Pancreas (tissue), 10 donors: ENCODE data around the gene ANKRD39. TPM values are rescaled to one million over a fixed set of nuclear protein-coding genes. Genes with fewer than 3 reads are reported as not detected.
A peak's percentile ranks its signal among the peaks of the same experiment; 100 is the strongest.
"Not testable (repeated sequence)": the region's sequence is repeated elsewhere in the genome, so short reads cannot be mapped to it uniquely, and the experiment has no call there.

ENCODE experiments used
- ATAC-seq, 4 donors: fragments of 200-7000 bp; cut with Tn5 transposase; one replicate each; pipeline versions ENCODE4 v1.8.0 to v1.9.1; 2020; ENCODE audit warnings: mild to moderate bottlenecking in 4 of 4, moderate library complexity in 4 of 4
- DNase-seq, 6 donors: peaks; one replicate each; pipeline ENCODE4 v3.0.0-alpha.2; 2020
- FAIRE-seq: peaks from 2 replicates; lab custom pipeline; 2012; peaks lifted over from hg19 to GRCh38; lab: Jason Lieb, UNC
- H3K27ac ChIP-seq, 4 donors: fragments of 200-600 bp; sonication (generic); 1 replicate in 3 of 4; 2 replicates in 1 of 4; pipeline versions ENCODE4 v1.5.0 to v1.8.0; 2020
- H3K27me3 ChIP-seq, 4 donors: fragments of 200-600 bp; one replicate each; pipeline ENCODE4 v1.8.0; 2021
- H3K36me3 ChIP-seq, 3 donors: fragments of 200-600 bp; sonication (generic) in 1 of 3; one replicate each; pipeline versions ENCODE4 v1.5.0 to v1.8.0; 2020 to 2021
- H3K4me1 ChIP-seq, 3 donors: fragments of 200-600 bp; one replicate each; pipeline ENCODE4 v1.8.0; 2021
- H3K4me3 ChIP-seq, 4 donors: fragments of 200-600 bp; sonication (generic) in 2 of 4; one replicate each; pipeline versions ENCODE4 v1.5.0 to v1.8.0; 2020 to 2021
- H3K9me3 ChIP-seq, 4 donors: fragments of 200-600 bp; one replicate each; pipeline ENCODE4 v1.8.0; 2021
- CTCF ChIP-seq, 4 donors: fragments of 200-600 bp; sonication (generic) in 3 of 4; IDR thresholded peaks; one replicate each; pipeline versions ENCODE4 v1.5.0 to v1.8.0; 2021; ENCODE audit warnings: antibody characterized with exemption in 4 of 4
- WGBS, 2 donors: extraction: QIAGEN DNeasy Blood & Tissue Kit; methylation state at CpG; one replicate each; pipeline ENCODE4 v1.1.7; 2013; 5-methylcytosine and 5-hydroxymethylcytosine counted together
- intact Hi-C, 3 donors: fragments of 100-400 bp; cut with DNase I; formaldehyde crosslinking; loops; one replicate each; pipeline versions ENCODE4 v1.11.1 to v1.14.2; 2022
- polyA plus RNA-seq, 2 donors: library from polyadenylated mRNA; stranded (reverse); fragments of 200-250 nt; gene quantifications; one replicate each; pipeline ENCODE4 v1.2.3, GENCODE V29; 2013
- total RNA-seq, 6 donors: library from RNA; stranded (reverse); fragmentation: NEBNext Ultra II Directional in 4 of 6; extraction: Animal tissue kit (Norgen Biotek cat#: 25700) in 4 of 6; gene quantifications; one replicate each; pipeline versions ENCODE4 v1.2.1 to v1.2.4, GENCODE V29; 2021 to 2023
- donor health status: healthy with polysubstance abuse.
- donor health status: DM: no; HTN: no; CAD: no; lungs with moderate emphysema.
- donor health status: DM: no; HTN: no; CAD: no.
- donor health status: control.
- donor health status: control.
- donor health status: Bipolar disorder and iron deficiency.
- donor health status: DM: yes; HTN: yes; CAD: no.
- donor health status: DM: no; HTN: no; CAD: no.
- donor health status: DM: no; HTN: no; CAD: no.
- donor health status: DM: yes; HTN: yes; CAD: no.

Gene ANKRD39
- total and polyA plus RNA-seq, 8 donors: 4.7 to 14.9 (median 6.4) TPM

GRCh38 chr2:96891591-96892333 lies 33.9 kb upstream of the ANKRD39 start:
- 69 to 77% methylated on average over 11 of the region's 11 CpGs for WGBS, 2 donors
- H3K4me1 ChIP-seq: peaks cover 0 to 8% (median 6%) of the 10 kb centered on the region in 3 donors
- H3K27me3 ChIP-seq: no peaks in the 10 kb centered on the region

GRCh38 chr2:96890726-96891385 lies 33.0 kb upstream of the ANKRD39 start:
- Histone ChIP-seq H3K4me3 (no peak overlapping the region), H3K9me3 (no peaks in the 10 kb centered on the region), H3K27me3 (no peaks in the 10 kb centered on the region), H3K36me3 (no peaks in the 10 kb centered on the region), H3K4me1 (peaks cover 0 to 8% (median 6%) of the 10 kb centered on the region in 3 donors), H3K27ac (no peak overlapping the region)
- no peak for DNase-seq
- ATAC-seq: no peak
- no peak for TF ChIP-seq CTCF (IDR thresholded peaks at IDR 0.05)
- intact Hi-C loops: no loop called here
- WGBS, 2 donors: 70 to 75% methylated on average over 6 of the region's 6 CpGs
- FAIRE-seq: no peak

More at GRCh38 chr2:96891591-96892333, 33.9 kb upstream of the ANKRD39 start:
- H3K27ac ChIP-seq: no peak overlapping the region
- FAIRE-seq (no peak), DNase-seq (no peak), ATAC-seq (peak in 1 of 4 donors; percentile 12)
- H3K9me3 ChIP-seq: no peaks in the 10 kb centered on the region
- no peak for TF ChIP-seq CTCF (IDR thresholded peaks at IDR 0.05)
- intact Hi-C loops: no loop called here
- no peaks in the 10 kb centered on the region for H3K36me3 ChIP-seq
- no peak overlapping the region for H3K4me3 ChIP-seq

GRCh38 chr2:96890252-96890651 lies 32.4 kb upstream of the ANKRD39 start:
- H3K36me3 ChIP-seq: no peaks in the 10 kb centered on the region
- FAIRE-seq (no peak), ATAC-seq (no peak), DNase-seq (no peak)
- 87 to 91% methylated on average over 7 of the region's 7 CpGs for WGBS, 2 donors
- no peak overlapping the region for H3K27ac ChIP-seq
- TF ChIP-seq CTCF (IDR thresholded peaks at IDR 0.05): no peak
- no peak overlapping the region for H3K4me3 ChIP-seq
- intact Hi-C loops: no loop called here
- H3K4me1 ChIP-seq: peaks cover 0 to 8% (median 6%) of the 10 kb centered on the region in 3 donors
- no peaks in the 10 kb centered on the region for H3K9me3 ChIP-seq
- H3K27me3 ChIP-seq: no peaks in the 10 kb centered on the region

GRCh38 chr2:96889502-96889901 lies 31.7 kb upstream of the ANKRD39 start:
- FAIRE-seq, H3K27me3 ChIP-seq, H3K36me3 ChIP-seq, H3K9me3 ChIP-seq, DNase-seq, H3K4me1 ChIP-seq, H3K4me3 ChIP-seq, intact Hi-C loops, ATAC-seq, H3K27ac ChIP-seq: not testable (repeated sequence)
- 92 to 93% methylated on average over 5 of the region's 5 CpGs for WGBS, 2 donors

- Histone ChIP-seq H3K4me3 (no peak overlapping the region), H3K4me1 (peaks cover 0 to 8% (median 6%) of the 10 kb centered on the region in 3 donors), H3K9me3 (no peaks in the 10 kb centered on the region), H3K27ac (peak overlapping the region in 3 of 4 donors; percentile 1 to 60 (median 41)), H3K27me3 (no peaks in the 10 kb centered on the region), H3K36me3 (no peaks in the 10 kb centered on the region)
- peak; percentile 56 to 86 (median 74) for ATAC-seq
- intact Hi-C loops: no loop called here
- DNase-seq: peak in 4 of 6 donors; percentile 40 to 61 (median 57)
- no peak for TF ChIP-seq CTCF (IDR thresholded peaks at IDR 0.05)
- FAIRE-seq: no peak
- 34 to 39% methylated on average over 12 of the region's 12 CpGs for WGBS, 2 donors
Observed at GRCh38 chr2:96888072-96889011, 30.5 kb upstream of the ANKRD39 start.
